Muscle layer of duodenum (tissue), 2 donors: ENCODE results near the gene TAMALIN.

Experiments
- H3K27ac ChIP-seq: one replicate; pipeline ENCODE4 v1.7.0; 2013; ENCODE audit warnings: mild to moderate bottlenecking, low read length
- H3K27me3 ChIP-seq: one replicate; pipeline ENCODE4 v1.7.0; 2013; ENCODE audit warnings: low read depth, mild to moderate bottlenecking, control low read depth, low read length
- H3K36me3 ChIP-seq, 2 donors: one replicate each; pipeline ENCODE4 v1.7.0; 2013; ENCODE audit warnings: low read length in 2 of 2, control low read depth in 1 of 2, mild to moderate bottlenecking in 1 of 2; ENCODE audit not compliant: insufficient read depth in 2 of 2, control insufficient read depth in 1 of 2
- H3K4me1 ChIP-seq, 2 donors: one replicate each; pipeline ENCODE4 v1.7.0; 2013; ENCODE audit warnings: low read length in 2 of 2, mild to moderate bottlenecking in 2 of 2, control low read depth in 1 of 2, moderate library complexity in 1 of 2; ENCODE audit not compliant: insufficient read depth in 2 of 2, control insufficient read depth in 1 of 2
- H3K4me3 ChIP-seq, 2 donors: one replicate each; pipeline ENCODE4 v1.7.0; 2013; ENCODE audit warnings: low read length in 2 of 2, low read depth in 1 of 2, mild to moderate bottlenecking in 1 of 2
- H3K9me3 ChIP-seq, 2 donors: one replicate each; pipeline ENCODE4 v1.7.0; 2013; ENCODE audit warnings: low read length in 2 of 2, control low read depth in 1 of 2, mild to moderate bottlenecking in 1 of 2; ENCODE audit not compliant: control insufficient read depth in 1 of 2
- donor health status: healthy.

The TAMALIN gene

GRCh38 chr12:52015532-52016041 is 8.8 kb downstream of the TAMALIN start:
- Histone ChIP-seq H3K9me3 (no peaks in the 10 kb centered on the region), H3K27ac (no peak overlapping the region), H3K27me3 (no peaks in the 10 kb centered on the region), H3K36me3 (peaks cover 8 to 9% of the 10 kb centered on the region in 2 donors), H3K4me3 (no peak overlapping the region), H3K4me1 (peaks cover 0 to 11% of the 10 kb centered on the region in 2 donors)

DNA sequence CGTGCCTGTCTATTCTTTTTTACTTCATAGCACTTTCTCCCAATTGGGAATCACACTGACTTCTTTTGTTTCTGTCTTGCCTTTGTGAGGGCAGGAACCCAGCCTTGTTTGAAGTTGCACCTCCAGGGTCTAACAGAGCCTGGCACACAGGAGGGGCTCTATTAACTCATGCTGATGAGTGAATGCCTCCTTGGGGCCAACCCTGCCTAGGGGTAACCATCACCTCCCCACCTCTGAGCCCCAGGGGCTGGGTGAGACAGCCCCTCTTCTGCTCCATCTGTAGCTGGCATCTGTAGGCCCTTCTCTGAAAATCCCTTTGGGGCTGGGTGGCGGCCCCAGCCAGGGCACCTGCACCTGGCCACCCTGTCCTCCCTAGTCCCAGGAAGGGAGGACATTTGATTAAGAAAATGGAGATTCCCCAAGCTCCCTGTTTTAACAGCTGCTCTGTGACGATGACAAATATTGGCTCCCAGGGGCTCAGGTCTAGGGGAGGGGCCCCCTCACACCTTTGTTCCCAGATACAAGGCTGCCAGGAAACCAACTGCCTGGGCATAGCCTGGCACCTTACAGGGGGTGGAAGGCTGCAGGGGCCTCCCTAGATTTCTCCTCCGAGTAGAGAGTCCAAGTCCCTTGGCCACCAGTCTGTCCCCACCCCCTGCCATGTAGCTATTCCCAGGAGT is 11.8 kb downstream of the TAMALIN start:
- no peaks in the 10 kb centered on the region for H3K9me3 ChIP-seq
- H3K27ac ChIP-seq = no peak overlapping the region
- no peaks in the 10 kb centered on the region for H3K27me3 ChIP-seq
- peaks cover 0 to 7% of the 10 kb centered on the region in 2 donors for H3K4me1 ChIP-seq
- no peak overlapping the region for H3K4me3 ChIP-seq
- H3K36me3 ChIP-seq = peaks cover 6 to 9% of the 10 kb centered on the region in 2 donors

- H3K4me3 ChIP-seq = no peak overlapping the region
- peaks cover 0 to 3% of the 10 kb centered on the region in 2 donors for H3K36me3 ChIP-seq
- no peak overlapping the region for H3K27ac ChIP-seq
- H3K27me3 ChIP-seq = no peaks in the 10 kb centered on the region
- H3K4me1 ChIP-seq = peaks cover 0 to 13% of the 10 kb centered on the region in 2 donors
- H3K9me3 ChIP-seq = no peaks in the 10 kb centered on the region
Measured at GRCh38 chr12:52019113-52019770, 12.5 kb downstream of the TAMALIN start.

DNA sequence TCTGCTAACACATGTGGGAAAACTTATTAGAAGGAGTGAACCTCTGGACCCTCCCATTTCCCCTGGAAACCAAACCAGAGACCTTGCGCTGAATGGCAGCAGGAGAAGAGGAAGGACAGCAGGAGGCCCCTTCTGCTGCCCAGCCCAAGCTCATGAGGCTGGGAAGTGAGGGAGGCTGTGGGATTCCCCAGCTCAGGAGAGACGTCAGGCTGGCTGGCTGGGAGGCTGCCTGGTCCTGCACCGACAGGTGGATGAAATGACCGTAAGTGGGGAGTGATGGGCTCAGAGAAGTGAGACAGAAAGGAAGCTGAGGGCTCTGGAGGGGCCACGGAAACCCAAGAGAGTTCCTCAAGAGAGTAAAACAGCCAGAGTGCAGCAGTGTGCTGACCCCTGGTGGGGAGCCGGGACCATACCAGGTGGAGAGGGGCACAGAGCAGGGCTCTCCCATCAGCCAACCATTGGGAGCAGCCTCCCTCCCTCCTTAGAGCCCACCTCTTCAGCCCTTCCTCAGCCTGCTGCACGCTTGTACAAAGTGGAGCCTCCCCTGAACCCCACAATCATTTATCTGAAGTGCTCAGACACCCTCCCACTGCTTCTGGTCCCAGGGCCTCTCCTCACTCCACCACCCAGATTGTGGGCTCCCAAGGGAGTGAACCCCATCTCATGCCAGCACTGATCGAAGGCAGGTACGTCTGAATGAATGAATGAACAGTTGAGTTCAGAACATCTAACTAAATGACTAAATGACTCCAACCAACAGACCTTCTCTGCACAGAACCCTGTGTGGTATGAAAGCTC is 14.0 kb downstream of the TAMALIN start:
- H3K27me3 ChIP-seq = no peaks in the 10 kb centered on the region
- H3K36me3 ChIP-seq = no peaks in the 10 kb centered on the region
- no peak overlapping the region for H3K4me3 ChIP-seq
- H3K27ac ChIP-seq = no peak overlapping the region
- peaks cover under 1 to 25% of the 10 kb centered on the region in 2 donors for H3K4me1 ChIP-seq
- H3K9me3 ChIP-seq = no peaks in the 10 kb centered on the region

- Histone ChIP-seq H3K27me3 (no peaks in the 10 kb centered on the region), H3K27ac (no peak overlapping the region), H3K36me3 (no peaks in the 10 kb centered on the region), H3K9me3 (no peaks in the 10 kb centered on the region), H3K4me1 (peaks cover 11 to 45% of the 10 kb centered on the region in 2 donors), H3K4me3 (peak overlapping the region; percentile 33 to 68)
Measured at GRCh38 chr12:52022841-52023181, 16.1 kb downstream of the TAMALIN start.

GRCh38 chr12:52023182-52023975 is 16.6 kb downstream of the TAMALIN start:
- Histone ChIP-seq H3K4me1 (peaks cover 11 to 45% of the 10 kb centered on the region in 2 donors), H3K27me3 (no peaks in the 10 kb centered on the region), H3K9me3 (no peaks in the 10 kb centered on the region), H3K4me3 (peak overlapping the region; percentile 42 to 68), H3K27ac (peak overlapping the region; percentile 39), H3K36me3 (no peaks in the 10 kb centered on the region)

- H3K36me3 ChIP-seq = no peaks in the 10 kb centered on the region
- no peaks in the 10 kb centered on the region for H3K9me3 ChIP-seq
- peaks cover 11 to 45% of the 10 kb centered on the region in 2 donors for H3K4me1 ChIP-seq
- peak overlapping the region; percentile 39 for H3K27ac ChIP-seq
- H3K27me3 ChIP-seq = no peaks in the 10 kb centered on the region
- peak overlapping the region; percentile 42 to 68 for H3K4me3 ChIP-seq
Measured at GRCh38 chr12:52023976-52024688, 17.4 kb downstream of the TAMALIN start.

DNA sequence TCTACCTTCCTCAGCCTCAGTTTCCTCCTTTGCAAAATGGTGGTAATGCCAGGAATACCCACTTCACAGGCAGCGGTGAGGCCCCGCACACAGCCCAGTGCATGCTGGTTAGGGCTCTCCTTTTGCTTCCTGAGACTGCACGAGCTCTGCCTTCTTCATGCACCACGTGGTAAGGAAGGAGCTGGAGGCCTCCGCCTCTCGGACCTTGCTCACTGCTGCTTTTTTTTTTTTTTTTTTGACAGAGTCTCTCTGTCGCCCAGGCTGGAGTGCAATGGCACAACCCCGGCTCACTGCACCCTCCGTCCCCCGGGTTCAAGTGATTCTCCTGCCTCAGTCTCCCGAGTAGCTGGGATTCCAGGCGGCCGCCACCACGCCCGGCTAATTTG is 18.1 kb downstream of the TAMALIN start:
- Histone ChIP-seq H3K4me1 (peaks cover 11 to 51% of the 10 kb centered on the region in 2 donors), H3K27me3 (no peaks in the 10 kb centered on the region), H3K27ac (peak overlapping the region; percentile 90), H3K4me3 (peak overlapping the region in 1 of 2 donors; percentile 46), H3K36me3 (no peaks in the 10 kb centered on the region), H3K9me3 (no peaks in the 10 kb centered on the region)

DNA sequence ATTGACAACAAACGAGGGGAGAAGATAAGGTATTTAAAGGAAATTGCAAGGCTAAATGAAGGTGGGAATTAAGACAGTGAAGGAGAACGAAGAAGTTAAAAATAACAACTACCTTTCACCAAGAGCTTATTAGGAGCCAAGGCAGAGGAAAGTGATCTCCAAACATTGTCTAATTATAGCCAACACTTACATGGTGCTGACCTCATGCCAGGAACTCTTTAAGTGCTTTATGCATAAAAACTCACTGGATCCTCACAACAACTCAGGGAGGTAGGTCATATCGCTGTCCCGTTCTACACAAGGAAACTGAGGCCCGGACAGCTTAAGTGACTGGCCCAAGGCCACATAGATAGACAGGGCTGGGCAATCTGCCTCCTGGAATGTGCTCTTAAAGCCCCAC is 19.5 kb downstream of the TAMALIN start:
- Histone ChIP-seq H3K4me1 (peaks cover 11 to 55% of the 10 kb centered on the region in 2 donors), H3K27ac (peak overlapping the region; percentile 90), H3K9me3 (no peaks in the 10 kb centered on the region), H3K36me3 (no peaks in the 10 kb centered on the region), H3K27me3 (no peaks in the 10 kb centered on the region), H3K4me3 (peak overlapping the region; percentile 46 to 64)

GRCh38 chr12:52027085-52027843 is 20.5 kb downstream of the TAMALIN start:
- peak overlapping the region; percentile 51 for H3K27ac ChIP-seq
- H3K36me3 ChIP-seq = no peaks in the 10 kb centered on the region
- H3K9me3 ChIP-seq = no peaks in the 10 kb centered on the region
- peaks cover 14 to 55% of the 10 kb centered on the region in 2 donors for H3K4me1 ChIP-seq
- H3K4me3 ChIP-seq = no peak overlapping the region
- H3K27me3 ChIP-seq = no peaks in the 10 kb centered on the region
